Measurements from ENCODE around the gene PLOD2. TPM values are rescaled to one million over a fixed set of nuclear protein-coding genes. Genes with fewer than 3 reads are reported as not detected.

Gene PLOD2
- total RNA-seq: 49.2 and 56.5 TPM in 2 replicates

DNA sequence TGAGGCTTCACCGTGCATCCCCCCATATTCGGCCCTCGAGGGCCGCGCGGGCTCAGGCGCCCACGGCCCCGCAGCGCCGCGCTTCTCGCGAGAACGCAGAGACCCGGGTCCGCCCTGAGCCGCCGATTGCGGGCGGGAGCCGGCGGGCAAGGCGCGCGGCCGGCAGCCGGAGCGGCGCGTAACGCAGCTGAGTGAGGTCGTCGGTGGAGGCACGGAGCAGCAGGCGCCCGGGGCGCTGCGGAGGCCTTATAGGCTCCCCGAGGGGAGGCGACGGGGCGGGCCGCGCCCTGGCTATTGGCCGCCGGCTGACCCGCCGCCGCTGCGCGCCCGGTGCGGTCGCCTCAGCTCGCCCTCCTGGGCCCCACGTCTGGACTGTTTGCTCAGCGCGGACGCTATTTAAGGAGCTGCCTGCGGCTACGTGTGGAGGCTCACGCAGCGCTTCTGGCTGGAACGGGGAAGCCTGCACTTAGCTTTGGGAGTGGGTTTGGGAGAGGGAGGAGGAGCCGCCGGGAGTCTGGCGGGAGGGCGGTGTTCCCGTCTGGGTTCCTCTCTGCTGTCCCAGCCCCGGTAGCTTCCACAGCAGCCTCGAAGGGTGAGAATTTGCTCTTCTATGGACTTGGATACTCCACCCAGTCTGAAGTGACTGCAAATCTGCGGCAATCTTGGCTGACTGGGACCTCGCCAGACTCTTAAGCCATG lies at the start of gene PLOD2:
Gene PLOD2, minus strand, starts transcription at position 221 of the 699 bp plus-strand sequence. Its CDS starts 195 bp downstream, at position 26.

Other genes with a start within 250 kb of the PLOD2 start
- 4.2 and 4.6 TPM in 2 replicates for gene PLSCR4, start 89.9 kb upstream of the PLOD2 start, total RNA-seq

Measured in bronchus fibroblast of lung (primary cell).